ENCODE results near the gene ATG9A.
"Not testable (repeated sequence)": the region's sequence is repeated elsewhere in the genome, so short reads cannot be mapped to it uniquely, and the experiment has no call there.

ATG9A gene

DNA sequence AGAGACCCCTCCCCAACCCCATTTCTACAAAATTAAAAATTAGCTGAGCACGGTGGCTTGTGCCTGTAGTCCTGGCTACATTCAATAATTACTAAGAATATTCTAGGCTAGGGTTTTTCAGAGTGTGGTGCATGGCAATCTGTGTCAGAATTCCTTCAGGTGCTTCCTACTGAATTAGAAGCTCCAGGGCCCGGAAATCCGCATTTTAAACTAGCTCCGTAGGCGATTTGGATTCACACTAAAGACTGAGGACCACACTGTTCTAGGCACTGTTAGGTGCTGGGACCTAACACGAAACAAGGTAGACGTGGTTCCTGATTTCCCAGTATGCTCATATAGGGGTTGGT, 23.5 kb downstream of the ATG9A start:
- DNase-seq: no peak

DNA sequence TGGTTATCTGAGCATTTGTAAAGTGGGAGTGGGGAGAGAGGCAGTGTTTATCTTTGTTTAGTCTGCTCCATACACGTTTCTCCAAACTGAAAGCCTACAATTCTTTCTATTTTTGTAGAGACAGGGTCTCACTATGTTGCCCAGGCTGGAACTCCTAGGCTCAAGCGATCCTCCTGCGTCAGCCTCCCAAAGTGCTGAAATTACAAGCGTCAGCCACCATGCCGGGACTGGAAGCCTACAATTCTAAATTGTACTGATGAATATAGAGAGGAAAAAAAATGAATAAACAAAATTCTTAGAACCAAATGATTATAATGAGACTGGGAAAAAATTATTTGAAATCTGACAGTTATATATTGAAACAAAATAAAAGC, 24.3 kb downstream of the ATG9A start:
- no peak for DNase-seq

DNA sequence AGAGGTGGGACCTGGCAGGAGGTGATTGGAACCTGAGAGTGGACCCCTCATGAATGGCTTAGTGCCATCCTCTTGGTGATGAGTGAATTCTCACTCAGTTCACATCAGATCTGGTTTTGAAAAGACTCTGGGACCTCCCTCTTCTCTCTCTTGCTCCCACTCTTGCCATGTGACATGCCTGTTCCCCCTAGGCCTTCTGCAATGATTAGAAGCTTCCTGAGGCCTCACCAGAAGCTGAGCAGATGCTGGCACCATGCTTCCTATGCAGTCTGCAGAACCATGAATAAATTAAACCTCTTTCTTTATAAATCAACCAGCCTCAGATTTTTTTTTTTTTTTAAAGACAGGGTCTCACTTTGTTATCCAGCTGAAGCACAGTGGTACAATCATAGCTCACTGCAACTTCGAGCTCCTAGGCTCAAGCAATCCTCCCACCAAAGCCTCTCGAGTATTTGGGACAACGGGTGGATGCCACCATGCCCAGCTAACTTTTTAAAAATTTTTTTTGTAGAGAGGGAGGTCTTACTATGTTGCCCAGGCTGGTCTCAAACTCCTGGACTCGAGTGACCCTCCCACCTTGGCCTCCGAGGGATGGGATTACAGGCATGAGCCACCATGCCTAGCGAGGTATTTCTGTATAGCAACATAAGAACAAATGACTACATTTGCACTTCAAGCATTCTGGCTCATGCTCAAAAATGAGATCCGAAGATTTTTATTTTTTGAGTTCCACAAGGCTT, 24.8 kb downstream of the ATG9A start:
- no peak for DNase-seq

DNA sequence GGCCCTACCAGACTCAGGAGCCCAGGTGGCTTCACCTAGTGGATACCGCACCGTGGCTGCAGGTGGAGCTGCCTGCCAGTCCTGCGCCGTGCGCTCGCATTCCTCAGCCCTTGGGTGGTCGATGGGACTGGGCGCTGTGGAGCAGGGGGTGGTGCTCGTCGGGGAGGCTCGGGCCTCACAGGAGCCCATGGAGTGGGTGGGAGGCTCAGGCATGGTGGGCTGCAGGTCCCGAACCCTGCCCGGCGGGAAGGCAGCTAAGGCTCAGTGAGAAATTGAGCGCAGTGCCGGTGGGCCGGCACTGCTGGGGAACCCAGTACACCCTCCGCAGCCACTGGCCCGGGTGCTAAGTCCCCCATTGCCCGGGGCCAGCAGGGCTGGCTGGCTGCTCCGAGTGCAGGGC, 28.1 kb downstream of the ATG9A start:
- DNase-seq: not testable (repeated sequence)

DNA sequence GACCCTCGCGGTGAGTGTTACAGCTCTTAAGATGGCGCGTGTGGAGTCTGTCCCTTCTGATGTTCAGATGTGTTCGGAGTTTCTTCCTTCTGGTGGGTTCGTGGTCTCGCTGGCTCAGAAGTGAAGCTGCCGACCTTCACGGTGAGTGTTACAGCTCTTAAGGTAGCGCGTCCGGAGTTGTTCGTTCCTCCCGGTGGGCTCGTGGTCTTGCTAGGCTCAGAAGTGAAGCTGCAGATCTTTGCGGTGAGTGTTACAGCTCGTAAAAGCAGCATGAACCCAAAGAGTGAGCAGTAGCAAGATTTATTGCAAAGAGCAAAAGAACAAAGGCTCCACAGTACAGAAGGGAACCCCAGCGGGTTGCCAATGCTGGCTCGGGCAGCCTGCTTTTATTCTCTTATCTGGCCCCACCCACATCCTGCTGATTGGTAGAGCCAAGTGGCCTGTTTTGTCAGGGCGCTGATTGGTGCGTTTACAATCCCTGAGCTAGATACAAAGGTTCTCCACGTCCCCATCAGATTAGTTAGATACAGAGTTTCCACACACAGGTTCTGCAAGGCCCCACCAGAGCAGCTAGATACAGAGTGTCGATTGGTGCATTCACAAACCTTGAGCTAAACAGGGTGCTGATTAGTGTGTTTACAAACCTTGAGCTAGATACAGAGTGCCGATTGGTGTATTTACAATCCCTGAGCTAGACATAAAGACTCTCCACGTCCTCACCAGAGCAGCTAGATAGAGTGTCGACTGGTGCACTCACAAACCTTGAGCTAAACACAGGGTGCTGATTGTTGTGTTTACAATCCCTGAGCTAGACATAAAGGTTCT, 28.7 kb downstream of the ATG9A start:
- not testable (repeated sequence) for DNase-seq

DNA sequence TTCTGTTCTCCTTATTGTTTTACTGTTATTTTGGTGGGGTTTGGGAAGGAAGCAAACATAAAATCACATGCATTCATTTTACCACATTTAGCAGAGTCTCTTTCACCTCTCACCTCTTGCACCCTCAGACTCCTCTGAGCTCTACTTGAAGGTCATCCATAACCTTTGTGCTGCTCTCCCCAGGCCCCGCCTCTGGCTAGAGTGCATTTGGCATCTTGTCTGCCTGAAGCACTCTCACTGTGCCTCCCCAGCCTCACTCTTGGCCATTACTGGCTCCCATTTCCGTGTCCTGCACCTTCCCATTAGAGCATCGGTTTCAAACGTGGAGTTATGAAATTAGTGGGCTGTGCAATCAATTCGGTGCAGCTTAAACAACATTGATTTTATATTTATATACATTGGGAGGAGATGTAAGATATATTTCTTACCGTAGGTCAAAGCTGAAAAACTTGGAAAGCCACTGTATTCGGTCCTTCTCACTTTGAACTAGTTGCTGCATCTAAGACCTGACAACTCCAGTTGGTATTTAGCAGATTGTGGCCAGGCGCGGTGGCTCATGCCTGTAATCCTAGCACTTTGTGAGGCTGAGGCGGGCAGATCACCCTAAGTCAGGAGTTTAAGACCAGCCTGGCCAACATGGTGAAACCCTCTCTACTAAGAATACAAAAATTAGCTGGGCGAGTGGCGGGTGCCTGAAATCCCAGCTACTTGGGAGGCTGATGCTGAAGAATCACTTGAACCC, 29.8 kb downstream of the ATG9A start:
- DNase-seq: no peak

DNA sequence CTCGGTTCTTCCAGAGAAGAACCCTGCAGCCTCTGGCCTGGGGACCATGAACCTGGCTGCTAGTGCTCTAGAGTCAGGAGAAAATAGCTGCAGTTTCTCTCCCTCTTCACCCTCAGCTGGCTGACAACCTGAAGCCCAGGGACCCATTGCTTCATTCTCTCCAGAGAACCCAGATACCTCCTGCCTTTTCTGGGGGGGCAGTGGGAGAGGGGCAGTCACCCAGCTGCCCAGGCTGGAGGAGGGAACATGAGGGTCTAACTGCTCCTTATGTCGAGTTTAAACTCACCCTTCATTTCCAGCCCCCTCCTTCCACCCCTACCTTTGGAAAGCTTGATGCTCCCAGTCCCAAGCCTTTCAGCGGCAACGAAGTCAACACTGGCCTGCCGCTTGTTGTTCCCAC, 30.5 kb downstream of the ATG9A start:
- DNase-seq: no peak

DNA sequence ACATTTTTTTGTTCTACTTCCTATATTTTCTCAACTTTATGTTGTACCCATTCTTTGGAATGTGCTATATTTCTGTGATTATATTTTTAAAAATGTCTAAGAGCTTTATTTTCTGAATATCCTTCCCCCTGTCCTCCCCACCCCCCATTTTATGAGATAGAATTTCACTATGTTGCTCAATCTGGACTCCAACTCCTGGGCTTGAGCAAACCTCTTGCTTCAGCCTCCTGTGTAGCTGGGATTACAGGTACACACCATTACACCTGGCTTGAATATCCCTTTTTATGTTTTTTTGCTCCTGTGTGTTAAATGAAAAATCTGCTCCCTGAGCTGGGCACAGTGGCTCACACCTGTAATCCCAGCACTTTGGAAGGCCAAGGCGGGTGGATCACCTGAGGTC, 32.0 kb downstream of the ATG9A start:
- DNase-seq: no peak

DNA sequence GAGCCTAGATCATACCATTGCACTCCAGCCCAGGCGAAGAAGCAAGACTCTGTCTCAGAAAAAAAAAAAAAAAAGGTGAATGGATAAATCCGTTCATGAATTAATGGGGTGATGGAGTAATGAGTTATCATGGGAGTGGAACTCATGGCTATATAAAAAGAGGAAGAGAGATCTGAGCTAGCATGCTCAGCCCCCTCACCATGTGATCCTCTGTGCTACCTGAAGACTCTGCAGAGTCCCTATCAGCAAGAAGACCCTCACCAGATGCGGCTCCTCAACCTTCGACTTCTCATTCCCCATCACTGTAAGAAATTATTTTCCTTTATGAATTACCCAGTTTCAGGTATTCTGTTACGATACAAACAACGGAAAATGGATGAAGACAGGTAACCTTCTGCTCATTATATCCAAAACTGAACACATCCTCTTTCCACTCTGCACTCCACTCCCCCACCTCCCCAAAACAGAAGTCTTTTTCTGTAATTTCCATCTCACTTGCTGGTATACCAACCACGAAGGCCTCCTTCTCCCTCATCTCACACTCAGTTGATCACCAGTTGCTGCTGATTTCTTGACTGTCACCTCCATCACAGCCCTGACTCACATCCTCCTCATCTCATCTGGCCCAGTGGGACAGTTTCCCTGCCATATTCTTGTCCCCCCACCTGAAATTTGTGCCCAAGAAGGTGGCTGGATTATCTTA, 42.5 kb downstream of the ATG9A start:
- DNase-seq: no peak

DNA sequence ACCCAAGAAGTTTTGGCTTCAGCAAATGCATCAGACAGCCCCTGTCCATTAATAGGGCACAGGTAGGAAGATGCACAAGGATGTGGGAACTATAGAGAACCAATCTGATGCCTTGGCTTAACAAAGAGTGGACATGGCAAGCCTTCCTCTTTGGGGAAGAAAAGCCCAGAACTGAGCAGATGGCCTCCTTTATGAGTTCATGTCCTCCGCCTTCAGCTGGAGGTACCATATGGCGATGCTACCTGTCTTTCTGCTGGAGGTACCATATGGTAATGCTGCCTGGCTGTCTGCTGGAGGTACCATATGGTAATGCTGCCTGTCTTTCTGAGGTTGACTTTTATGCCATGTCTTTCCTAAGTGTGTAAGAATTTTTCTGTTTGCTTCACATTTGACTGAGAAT, 45.3 kb downstream of the ATG9A start:
- DNase-seq: no peak

DNA sequence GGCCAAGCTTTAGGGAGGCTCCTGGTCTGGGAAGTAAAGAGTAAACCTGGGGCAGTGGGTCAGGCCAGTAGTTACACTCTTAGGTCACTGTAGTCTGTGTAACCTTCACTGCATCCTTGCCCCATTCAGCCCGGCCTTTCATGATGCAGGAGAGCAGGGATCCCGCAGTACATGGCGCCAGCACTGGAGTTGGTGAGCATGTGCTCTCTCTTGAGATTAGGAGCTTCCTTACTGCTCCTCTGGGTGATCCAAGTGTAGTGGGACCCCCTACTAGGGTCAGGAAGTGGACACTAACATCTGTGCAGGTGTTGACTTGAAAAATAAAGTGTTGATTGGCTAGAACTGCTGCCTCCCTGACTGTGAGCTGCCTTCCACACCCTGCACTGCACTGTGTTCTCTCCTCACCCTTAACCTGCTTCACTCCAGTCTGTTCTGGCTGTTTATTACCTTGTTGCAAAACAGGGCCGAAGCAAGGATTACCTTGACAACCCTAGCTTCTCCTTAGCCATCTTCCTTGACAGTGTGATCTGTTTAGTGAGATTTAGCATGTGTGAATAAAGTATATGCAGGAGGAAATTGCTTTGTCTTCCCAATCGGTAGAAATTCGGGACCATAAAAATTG, 46.2 kb downstream of the ATG9A start:
- DNase-seq: no peak

DNA sequence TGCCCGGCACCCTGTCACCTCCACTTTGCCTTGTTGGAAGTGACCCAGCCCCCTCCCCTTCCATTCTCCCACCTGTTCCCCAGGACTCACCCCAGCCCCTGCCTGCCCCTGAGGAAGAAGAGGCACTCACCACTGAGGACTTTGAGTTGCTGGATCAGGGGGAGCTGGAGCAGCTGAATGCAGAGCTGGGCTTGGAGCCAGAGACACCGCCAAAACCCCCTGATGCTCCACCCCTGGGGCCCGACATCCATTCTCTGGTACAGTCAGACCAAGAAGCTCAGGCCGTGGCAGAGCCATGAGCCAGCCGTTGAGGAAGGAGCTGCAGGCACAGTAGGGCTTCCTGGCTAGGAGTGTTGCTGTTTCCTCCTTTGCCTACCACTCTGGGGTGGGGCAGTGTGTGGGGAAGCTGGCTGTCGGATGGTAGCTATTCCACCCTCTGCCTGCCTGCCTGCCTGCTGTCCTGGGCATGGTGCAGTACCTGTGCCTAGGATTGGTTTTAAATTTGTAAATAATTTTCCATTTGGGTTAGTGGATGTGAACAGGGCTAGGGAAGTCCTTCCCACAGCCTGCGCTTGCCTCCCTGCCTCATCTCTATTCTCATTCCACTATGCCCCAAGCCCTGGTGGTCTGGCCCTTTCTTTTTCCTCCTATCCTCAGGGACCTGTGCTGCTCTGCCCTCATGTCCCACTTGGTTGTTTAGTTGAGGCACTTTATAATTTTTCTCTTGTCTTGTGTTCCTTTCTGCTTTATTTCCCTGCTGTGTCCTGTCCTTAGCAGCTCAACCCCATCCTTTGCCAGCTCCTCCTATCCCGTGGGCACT, 46.9 kb downstream of the ATG9A start:
- no peak for DNase-seq

DNA sequence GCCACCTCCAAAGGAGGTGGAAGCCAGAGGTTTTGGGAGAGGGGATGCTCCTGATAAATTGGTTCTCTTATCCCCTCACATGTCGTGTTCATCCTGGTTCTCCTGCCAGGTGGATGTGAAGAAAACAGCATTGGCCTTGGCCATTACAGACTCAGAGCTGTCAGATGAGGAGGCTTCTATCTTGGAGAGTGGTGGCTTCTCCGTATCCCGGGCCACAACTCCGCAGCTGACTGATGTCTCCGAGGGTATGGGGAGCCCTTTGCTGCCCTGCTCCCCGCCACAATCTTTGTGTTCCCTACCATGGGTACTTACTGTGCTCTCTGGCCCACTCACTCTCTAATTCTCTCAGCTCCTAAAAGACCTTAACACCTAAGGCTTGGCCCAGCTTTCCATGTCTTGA, 47.9 kb downstream of the ATG9A start:
- DNase-seq: no peak

DNA sequence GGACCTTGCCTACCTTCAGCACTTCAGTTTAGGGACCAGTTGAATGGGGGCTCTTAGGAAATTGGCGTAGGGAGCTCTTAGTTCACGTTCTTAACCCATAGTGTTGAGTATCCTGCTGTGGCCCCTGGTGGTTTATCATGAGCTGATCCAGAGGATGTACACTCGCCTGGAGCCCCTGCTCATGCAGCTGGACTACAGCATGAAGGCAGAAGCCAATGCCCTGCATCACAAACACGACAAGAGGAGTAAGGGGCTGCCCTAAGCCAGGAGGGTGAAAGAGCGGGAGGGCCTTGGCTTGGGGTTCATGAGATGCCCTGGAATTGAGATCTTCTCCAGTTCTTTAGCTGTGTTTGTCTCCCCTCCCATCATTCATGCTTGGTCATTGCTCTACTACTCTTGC, 48.5 kb downstream of the ATG9A start:
- no peak for DNase-seq

DNA sequence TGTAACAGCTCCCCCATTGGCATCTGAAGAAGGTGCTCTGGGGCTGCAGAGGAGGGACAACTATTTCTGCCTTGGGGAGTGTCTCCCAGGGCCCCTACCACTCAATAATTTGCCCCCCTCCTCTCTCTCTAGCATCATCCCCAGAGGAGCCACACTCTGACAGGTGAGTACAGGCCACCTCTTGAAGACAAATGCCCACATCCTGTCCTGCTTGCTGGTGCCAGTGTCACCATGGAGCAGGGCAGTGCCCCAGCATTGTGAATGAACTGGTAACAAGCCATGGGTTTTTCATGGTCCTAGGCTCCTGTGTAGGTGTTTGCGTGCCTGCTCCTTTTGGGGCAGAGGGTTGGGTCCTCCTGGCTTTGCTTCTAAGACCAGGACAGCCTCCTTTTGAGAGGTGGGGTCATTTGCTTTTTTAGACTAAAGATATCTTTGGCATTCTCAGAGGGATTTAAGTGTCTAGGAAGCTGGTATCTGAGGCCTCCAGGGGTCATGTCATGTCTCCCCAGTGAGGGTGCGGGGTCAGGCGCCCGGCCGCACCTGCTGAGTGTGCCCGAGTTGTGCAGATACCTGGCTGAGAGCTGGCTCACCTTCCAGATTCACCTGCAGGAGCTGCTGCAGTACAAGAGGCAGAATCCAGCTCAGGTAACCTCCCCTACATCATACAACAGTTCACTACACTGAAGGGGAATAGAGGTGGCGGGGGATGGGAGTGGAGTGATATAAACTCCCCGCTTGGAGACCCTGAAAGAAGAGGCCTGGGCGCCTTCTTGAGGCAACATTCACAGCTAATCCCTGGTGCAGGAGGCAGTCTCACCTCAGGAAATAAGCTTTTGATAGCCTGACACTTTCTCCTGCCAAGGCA, 49.6 kb downstream of the ATG9A start:
- no peak for DNase-seq

DNA sequence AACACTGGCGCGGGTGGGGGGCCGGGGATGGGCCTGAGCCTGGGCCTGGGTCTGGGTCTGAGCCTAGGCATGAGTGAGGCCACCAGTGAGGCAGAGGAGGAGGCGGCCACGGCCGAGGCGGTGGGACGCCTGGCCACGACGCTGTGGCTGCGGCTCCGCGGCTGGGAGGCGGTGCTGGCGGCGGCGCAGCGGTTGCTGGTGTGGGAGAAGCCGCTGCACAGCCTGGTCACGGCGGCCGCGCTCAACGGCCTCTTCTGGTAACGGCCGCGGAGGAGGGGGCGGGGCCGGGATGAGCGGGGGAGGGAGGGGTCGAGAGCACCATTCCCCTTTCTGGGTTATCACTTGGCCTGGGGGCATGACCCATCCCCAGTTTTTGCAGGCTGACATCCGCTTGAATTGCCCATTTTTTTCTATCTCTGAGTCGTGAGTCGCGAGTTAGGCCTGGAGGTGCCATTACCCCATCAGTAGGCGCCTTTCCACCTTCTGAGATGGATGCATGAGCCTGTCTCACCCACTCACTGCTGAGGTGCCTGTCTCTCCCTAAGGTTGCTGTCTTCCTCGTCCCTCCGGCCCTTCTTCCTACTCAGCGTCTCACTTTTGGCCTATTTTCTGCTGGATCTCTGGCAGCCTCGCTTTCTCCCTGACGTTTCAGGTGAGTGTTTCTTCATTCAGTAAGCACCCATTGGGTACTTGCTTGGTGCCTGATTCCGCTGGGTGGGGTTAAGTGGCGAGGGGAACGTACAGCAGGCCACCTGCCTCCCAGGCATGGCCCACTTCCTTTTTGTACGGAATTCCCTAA, 50.9 kb downstream of the ATG9A start:
- DNase-seq: no peak

DNA sequence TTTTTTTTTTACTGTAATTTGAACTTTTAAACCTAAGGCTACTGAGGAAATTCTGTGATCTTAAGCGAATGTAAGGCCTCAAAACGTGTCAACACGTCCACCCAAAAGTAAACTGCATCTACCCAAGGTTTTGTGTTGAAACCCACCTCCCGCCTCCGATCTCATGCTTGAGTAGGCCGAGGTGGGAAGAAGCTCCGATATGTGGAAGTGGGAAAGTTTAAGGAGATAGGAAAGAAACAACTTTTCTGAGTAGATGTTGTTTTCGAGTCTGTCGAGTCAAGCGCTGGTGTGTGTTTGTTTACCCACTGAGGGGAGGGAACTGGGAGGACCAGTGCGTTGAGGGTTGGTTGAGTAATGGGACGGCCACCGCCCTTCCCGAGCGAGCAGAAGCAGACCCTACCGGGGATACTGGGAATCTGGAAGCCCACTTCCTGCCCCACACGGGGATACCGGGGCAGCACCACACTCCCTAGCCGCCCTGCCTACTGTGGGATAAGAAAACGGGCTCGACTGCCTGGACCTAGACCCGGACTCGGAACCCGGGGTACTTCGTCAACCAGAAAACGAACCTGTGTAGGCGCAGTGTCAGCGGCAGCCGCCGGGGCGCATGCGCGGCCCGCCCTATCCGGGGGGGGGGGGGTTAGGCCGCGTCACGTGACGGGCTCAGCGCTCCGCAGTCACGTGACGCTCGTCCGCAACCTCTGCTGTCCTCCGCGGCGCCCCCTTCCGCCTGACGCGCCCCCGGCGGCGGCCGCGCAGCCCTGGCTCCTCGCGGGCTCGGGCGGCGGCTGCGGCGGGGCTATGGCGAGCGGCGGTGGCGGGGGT, 51.7 kb downstream of the ATG9A start, which contains the start of gene RETREG2:
Gene RETREG2 (plus strand): TSS at position 724 of the 825 bp plus-strand sequence. CDS start 78 bp downstream, at position 802.
- DNase-seq: peak; percentile 65

DNA sequence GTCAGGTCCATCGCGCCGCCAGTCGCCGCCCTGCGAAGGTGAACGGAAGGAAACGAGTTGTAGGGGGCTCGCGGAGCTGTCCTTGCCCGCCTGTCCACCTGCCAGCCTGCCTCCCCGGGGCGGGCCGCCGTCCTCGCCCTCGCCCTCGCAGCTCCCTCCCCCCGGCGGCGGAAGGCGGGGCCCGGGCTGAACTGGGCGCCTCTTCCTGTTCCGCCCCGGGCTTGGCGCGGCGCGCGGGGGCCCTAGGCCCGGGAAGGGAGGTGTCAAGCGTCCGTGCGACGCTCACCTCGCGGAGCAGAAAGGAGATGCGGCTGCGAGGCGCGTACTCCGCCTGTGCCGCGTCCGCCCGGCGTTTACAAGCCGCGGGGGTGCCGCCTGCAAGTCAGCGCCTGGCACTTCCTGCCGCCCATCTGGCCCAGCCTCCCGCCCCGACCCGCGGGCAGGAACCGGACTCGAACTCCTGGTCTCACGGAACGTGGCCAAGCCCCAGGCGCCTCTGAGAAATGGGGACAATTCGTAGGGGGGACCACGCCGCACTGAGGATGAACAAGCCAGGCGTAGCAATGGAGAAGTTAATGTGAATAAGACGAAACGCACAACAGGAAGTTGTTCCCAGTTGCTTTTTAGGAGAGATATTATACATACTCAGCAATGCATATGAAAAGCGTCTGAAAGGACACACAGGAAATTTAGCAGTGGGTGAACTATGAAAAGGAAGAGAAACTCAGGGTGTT, 52.5 kb downstream of the ATG9A start, which contains the start of gene CNPPD1:
Gene CNPPD1 (minus strand): TSS at position 108 of the 734 bp plus-strand sequence. CDS start 97 bp downstream, at position 11.
- peak; percentile 75 for DNase-seq

All from GF-D8 (cell line).